ENCODE results near the gene UQCRFS1.
A peak's percentile ranks its signal among the peaks of the same experiment; 100 is the strongest.
"Not testable (repeated sequence)": the region's sequence is repeated elsewhere in the genome, so short reads cannot be mapped to it uniquely, and the experiment has no call there.

The UQCRFS1 gene

GRCh38 chr19:29214411-29214810 lies 1.5 kb upstream of the UQCRFS1 start:
- no peak for DNase-seq (ENCODE audit: low spot score)

GRCh38 chr19:29212356-29212647 lies 649 bp downstream of the UQCRFS1 start:
- DNase-seq (ENCODE audit: low spot score), result no peak

- DNase-seq (ENCODE audit: low spot score), result peak; percentile 11
These were observed 1.2 kb downstream of the UQCRFS1 start for GRCh38 chr19:29211562-29212355.

GRCh38 chr19:29211041-29211440 lies 1.9 kb downstream of the UQCRFS1 start:
- DNase-seq (ENCODE audit: low spot score), result not testable (repeated sequence)

- DNase-seq (ENCODE audit: low spot score), result not testable (repeated sequence)
These were observed 2.4 kb downstream of the UQCRFS1 start for GRCh38 chr19:29210502-29210901.

GRCh38 chr19:29207403-29208187 lies 5.4 kb downstream of the UQCRFS1 start:
- DNase-seq (ENCODE audit: low spot score), result not testable (repeated sequence)

GRCh38 chr19:29206453-29206852 lies 6.5 kb downstream of the UQCRFS1 start:
- no peak for DNase-seq (ENCODE audit: low spot score)

- DNase-seq (ENCODE audit: low spot score), result no peak
These were observed 10.7 kb downstream of the UQCRFS1 start for GRCh38 chr19:29202281-29202680.

GRCh38 chr19:29201855-29202254 lies 11.1 kb downstream of the UQCRFS1 start:
- DNase-seq (ENCODE audit: low spot score), result no peak

GRCh38 chr19:29194658-29195057 lies 18.3 kb downstream of the UQCRFS1 start:
- no peak for DNase-seq (ENCODE audit: low spot score)

- DNase-seq (ENCODE audit: low spot score), result no peak
These were observed 19.8 kb downstream of the UQCRFS1 start for GRCh38 chr19:29193155-29193554.

GRCh38 chr19:29191005-29191404 lies 21.9 kb downstream of the UQCRFS1 start:
- no peak for DNase-seq (ENCODE audit: low spot score)

- no peak for DNase-seq (ENCODE audit: low spot score)
These were observed 24.0 kb downstream of the UQCRFS1 start for GRCh38 chr19:29189033-29189360.

- DNase-seq (ENCODE audit: low spot score), result no peak
These were observed 24.5 kb downstream of the UQCRFS1 start for GRCh38 chr19:29188289-29189032.

GRCh38 chr19:29187676-29188075 lies 25.3 kb downstream of the UQCRFS1 start:
- DNase-seq (ENCODE audit: low spot score), result no peak

GRCh38 chr19:29185427-29185826 lies 27.5 kb downstream of the UQCRFS1 start:
- DNase-seq (ENCODE audit: low spot score), result no peak

- no peak for DNase-seq (ENCODE audit: low spot score)
These were observed 35.8 kb downstream of the UQCRFS1 start for GRCh38 chr19:29176981-29177754.

- no peak for DNase-seq (ENCODE audit: low spot score)
These were observed 39.1 kb downstream of the UQCRFS1 start for GRCh38 chr19:29173896-29174295.

GRCh38 chr19:29172302-29172701 lies 40.6 kb downstream of the UQCRFS1 start:
- no peak for DNase-seq (ENCODE audit: low spot score)

- DNase-seq (ENCODE audit: low spot score), result no peak
These were observed 41.4 kb downstream of the UQCRFS1 start for GRCh38 chr19:29171525-29171924.

- no peak for DNase-seq (ENCODE audit: low spot score)
These were observed 42.4 kb downstream of the UQCRFS1 start for GRCh38 chr19:29170554-29170953.

- no peak for DNase-seq (ENCODE audit: low spot score)
These were observed 50.3 kb downstream of the UQCRFS1 start for GRCh38 chr19:29162694-29163093.
